B cell (primary cell): ENCODE results near the gene DRAXIN. TPM values are rescaled to one million over a fixed set of nuclear protein-coding genes. Genes with fewer than 3 reads are reported as not detected.

Experiments
- ATAC-seq: fragments of 200-7000 bp; cut with Tn5 transposase; one replicate; pipeline ENCODE4 v1.10.0; 2021; ENCODE audit warnings: low read depth, mild to moderate bottlenecking, moderate number of reproducible peaks, moderate library complexity
- CTCF ChIA-PET: fragments of 350-600 bp; sonication (Branson Sonifier 250); formaldehyde crosslinking; loops from one replicate; lab custom pipeline; 2021; ENCODE audit warnings: antibody characterized with exemption, inconsistent platforms; lab: Charles Lee
- POLR2A ChIA-PET: fragments of 350-600 bp; sonication (Branson Sonifier 250); formaldehyde crosslinking; loops from one replicate; lab custom pipeline; 2021; ENCODE audit warnings: antibody characterized with exemption; lab: Charles Lee
- DNase-seq: peaks from one replicate; pipeline ENCODE4 v3.0.0; 2013
- H2AFZ ChIP-seq: 2 replicates; pipeline ENCODE4 v1.6.1; 2012; ENCODE audit warnings: mild to moderate bottlenecking, low read depth, low read length; ENCODE audit not compliant: insufficient read depth, poor library complexity, severe bottlenecking
- H3K27ac ChIP-seq, 2 donors: 1 replicate in 1 of 2; 2 replicates in 1 of 2; pipeline ENCODE4 v1.5.1; 2012 to 2013; ENCODE audit warnings: low read length in 2 of 2, mild to moderate bottlenecking in 2 of 2, moderate library complexity in 1 of 2
- H3K27me3 ChIP-seq, 4 experiments: fragments of 200-600 bp in 1 of 4; sonication (generic) in 1 of 4; replicated peaks in 1 of 4; 1 replicate in 2 of 4; 2 replicates in 2 of 4; pipeline versions ENCODE4 v1.6.1 to v1.7.0; 2013 to 2016; ENCODE audit warnings: low read length in 3 of 4, mild to moderate bottlenecking in 2 of 4, mixed read lengths in 1 of 4, moderate library complexity in 1 of 4; ENCODE audit not compliant: insufficient read depth in 4 of 4, control insufficient read depth in 3 of 4; ENCODE audit errors: control extremely low read depth in 1 of 4
- H3K36me3 ChIP-seq, 2 experiments: replicated peaks in 1 of 2; 1 replicate in 1 of 2; 2 replicates in 1 of 2; pipeline versions ENCODE4 v1.6.1 to v1.7.1; 2013; ENCODE audit warnings: low read length in 1 of 2; ENCODE audit not compliant: insufficient read depth in 2 of 2, control insufficient read depth in 1 of 2; ENCODE audit errors: control extremely low read depth in 1 of 2, extremely low read depth in 1 of 2
- H3K4me1 ChIP-seq, 2 donors: fragments of 200-600 bp in 1 of 2; sonication (generic) in 1 of 2; 1 replicate in 1 of 2; 2 replicates in 1 of 2; pipeline versions ENCODE4 v1.5.1 to v1.6.1; 2013 to 2017; ENCODE audit warnings: low read length in 2 of 2; ENCODE audit not compliant: control insufficient read depth in 2 of 2, insufficient read depth in 2 of 2
- H3K4me2 ChIP-seq: replicated peaks from 2 replicates; pipeline ENCODE3; 2012; ENCODE audit warnings: mild to moderate bottlenecking, low read depth, low read length; ENCODE audit not compliant: poor library complexity, severe bottlenecking
- H3K4me3 ChIP-seq, 5 experiments: fragments of 200-600 bp in 1 of 5; sonication (generic) in 1 of 5; 1 replicate in 3 of 5; 2 replicates in 2 of 5; pipeline versions ENCODE4 v1.5.1 to v1.7.0; 2011 to 2016; ENCODE audit warnings: low read length in 4 of 5, mild to moderate bottlenecking in 4 of 5, low read depth in 2 of 5, control low read depth in 1 of 5, moderate library complexity in 1 of 5; ENCODE audit not compliant: insufficient read depth in 1 of 5; ENCODE audit errors: control extremely low read depth in 1 of 5, extremely low read depth in 1 of 5
- H3K79me2 ChIP-seq: fragments of 200-600 bp; sonication (generic); one replicate; pipeline ENCODE4 v1.6.0; 2016; ENCODE audit warnings: low read length; ENCODE audit not compliant: control insufficient read depth, insufficient read depth
- H3K9ac ChIP-seq: fragments of 200-600 bp; sonication (generic); 2 replicates; pipeline ENCODE4 v1.6.1; 2017; ENCODE audit warnings: mild to moderate bottlenecking, low read length, moderate library complexity
- H3K9me3 ChIP-seq, 3 donors: one replicate each; pipeline versions ENCODE4 v1.6.1 to v1.7.1; 2013; ENCODE audit warnings: low read length in 2 of 3; ENCODE audit not compliant: control insufficient read depth in 2 of 3, insufficient read depth in 1 of 3; ENCODE audit errors: control extremely low read depth in 1 of 3
- H4K20me1 ChIP-seq: 2 replicates; pipeline ENCODE4 v1.6.0; 2012; ENCODE audit warnings: mild to moderate bottlenecking, low read length; ENCODE audit not compliant: insufficient read depth, control insufficient read depth, poor library complexity, severe bottlenecking
- H3K27ac Mint-ChIP-seq: one replicate; pipeline ENCODE4 v1.8.0; 2021; ENCODE audit warnings: mixed read lengths
- H3K27me3 Mint-ChIP-seq: one replicate; pipeline ENCODE4 v1.8.0; 2021; ENCODE audit warnings: mixed read lengths
- H3K4me1 Mint-ChIP-seq: one replicate; pipeline ENCODE4 v1.8.0; 2021; ENCODE audit warnings: mixed read lengths
- H3K4me3 Mint-ChIP-seq: one replicate; pipeline ENCODE4 v1.8.0; 2021; ENCODE audit warnings: mixed read lengths
- H3K9me3 Mint-ChIP-seq: one replicate; pipeline ENCODE4 v1.8.0; 2022; ENCODE audit warnings: mixed read lengths; ENCODE audit not compliant: insufficient read depth
- EZH2 ChIP-seq: IDR thresholded peaks from 2 replicates; pipeline ENCODE4 v1.6.1; 2012; ENCODE audit warnings: borderline replicate concordance, low read depth, mild to moderate bottlenecking, moderate library complexity, low read length; ENCODE audit not compliant: insufficient read depth, poor library complexity, severe bottlenecking
- WGBS: methylation state at CpG from one replicate; pipeline ENCODE4 v1.1.5; 2013; ENCODE audit warnings: missing lambda C conversion rate; ENCODE audit not compliant: insufficient coverage; 5-methylcytosine and 5-hydroxymethylcytosine counted together
- intact Hi-C: fragments of 100-400 bp; cut with micrococcal nuclease; formaldehyde crosslinking; loops from one replicate; pipeline ENCODE4 v1.10.0; 2022
- polyA plus RNA-seq: library from polyadenylated mRNA; depleted of rRNA; stranded (reverse); fragments of >200 nt; gene quantifications from 2 replicates; pipeline ENCODE4 v1.2.3, GENCODE V29; 2012
- total RNA-seq, 2 donors: library from RNA; stranded (reverse); fragments of 120-200 nt in 1 of 2; gene quantifications; 1 replicate in 1 of 2; 2 replicates in 1 of 2; pipeline versions ENCODE4 v1.2.3 to v1.2.4, GENCODE V29; 2013 to 2022
- TF ChIP-seq, protein P1 (sequence below): fragments of 200-600 bp; IDR thresholded peaks from one replicate; pipeline ENCODE4 v1.8.0; 2022; ENCODE audit warnings: antibody characterized with exemption, mild to moderate bottlenecking

Gene DRAXIN
- total and polyA plus RNA-seq, 2 donors (not counting 1 experiment from before 2014, with no cell fraction given) = 0.21 to 0.30 TPM

DNA sequence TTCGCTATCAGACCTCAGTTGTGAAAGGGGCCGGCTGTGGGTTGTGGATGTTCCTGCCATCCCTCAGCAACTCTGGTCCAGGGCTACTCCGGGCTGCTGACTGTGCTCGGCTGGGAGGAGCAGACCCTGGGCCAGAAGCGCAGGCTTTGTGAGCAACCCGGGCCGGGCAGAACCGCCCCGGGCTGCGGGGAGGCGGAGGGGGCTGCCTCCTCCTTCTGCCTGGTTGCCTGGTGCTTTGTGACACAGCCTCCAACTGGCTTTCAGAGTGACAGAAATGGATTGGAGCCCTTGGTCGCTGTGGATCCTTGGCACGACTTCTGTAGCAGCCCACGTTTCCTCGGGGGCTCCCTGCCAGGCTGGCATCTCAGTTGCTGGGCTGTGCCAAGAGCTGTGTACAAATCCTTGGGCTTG lies 10.0 kb downstream of the DRAXIN start:
- CTCF ChIA-PET = interaction anchor here (0.6 kb wide), 1 partner anchor 76 kb away, joined by 3 read pairs; no protein-coding TSS in a partner anchor

DNA sequence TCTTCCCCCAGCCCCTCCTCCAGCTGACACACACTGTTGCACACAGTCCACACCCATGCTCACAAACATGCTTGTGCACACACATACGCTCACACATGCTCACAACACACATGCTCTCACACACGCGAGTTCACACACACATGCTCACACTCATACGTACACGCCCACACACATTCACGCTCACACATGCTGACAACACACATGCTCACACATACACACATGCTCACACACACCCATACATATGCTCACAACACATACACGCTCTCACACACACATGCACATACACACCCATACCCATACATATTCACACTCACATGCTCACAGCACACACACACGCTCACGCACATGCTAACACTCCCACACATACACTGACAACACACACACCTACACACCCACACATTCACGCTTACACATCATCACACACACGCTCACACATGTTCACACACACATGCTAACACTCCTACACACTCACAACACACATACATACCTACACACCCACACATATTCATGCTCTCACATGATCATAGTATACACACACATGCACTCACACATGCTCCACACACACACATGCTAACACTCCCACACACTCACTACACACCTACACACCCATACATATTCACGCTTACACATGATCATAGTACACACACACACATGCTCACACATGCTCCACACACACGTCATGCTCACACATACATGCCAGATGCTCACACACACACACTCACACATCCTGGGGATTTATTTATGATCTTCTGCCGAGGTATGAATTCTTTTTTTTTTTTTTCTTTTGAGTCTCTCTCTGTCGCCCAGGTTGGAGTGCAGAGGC lies 10.7 kb downstream of the DRAXIN start:
- H3K9me3 ChIP-seq = no peaks in the 10 kb centered on the region
- Mint-ChIP-seq H3K4me1 (no peaks in the 10 kb centered on the region), H3K4me3 (no peak overlapping the region), H3K27ac (no peak overlapping the region), H3K9me3 (no peaks in the 10 kb centered on the region), H3K27me3 (peaks cover 13% of the 10 kb centered on the region)
- WGBS = 91% methylated on average over 14 of the region's 15 CpGs
- H3K4me2 ChIP-seq = no peak overlapping the region
- peaks cover 0 to 20% (median 2%) of the 10 kb centered on the region in 4 experiments for H3K27me3 ChIP-seq
- TF ChIP-seq EZH2 = no peak
- TF ChIP-seq, protein P1, sequence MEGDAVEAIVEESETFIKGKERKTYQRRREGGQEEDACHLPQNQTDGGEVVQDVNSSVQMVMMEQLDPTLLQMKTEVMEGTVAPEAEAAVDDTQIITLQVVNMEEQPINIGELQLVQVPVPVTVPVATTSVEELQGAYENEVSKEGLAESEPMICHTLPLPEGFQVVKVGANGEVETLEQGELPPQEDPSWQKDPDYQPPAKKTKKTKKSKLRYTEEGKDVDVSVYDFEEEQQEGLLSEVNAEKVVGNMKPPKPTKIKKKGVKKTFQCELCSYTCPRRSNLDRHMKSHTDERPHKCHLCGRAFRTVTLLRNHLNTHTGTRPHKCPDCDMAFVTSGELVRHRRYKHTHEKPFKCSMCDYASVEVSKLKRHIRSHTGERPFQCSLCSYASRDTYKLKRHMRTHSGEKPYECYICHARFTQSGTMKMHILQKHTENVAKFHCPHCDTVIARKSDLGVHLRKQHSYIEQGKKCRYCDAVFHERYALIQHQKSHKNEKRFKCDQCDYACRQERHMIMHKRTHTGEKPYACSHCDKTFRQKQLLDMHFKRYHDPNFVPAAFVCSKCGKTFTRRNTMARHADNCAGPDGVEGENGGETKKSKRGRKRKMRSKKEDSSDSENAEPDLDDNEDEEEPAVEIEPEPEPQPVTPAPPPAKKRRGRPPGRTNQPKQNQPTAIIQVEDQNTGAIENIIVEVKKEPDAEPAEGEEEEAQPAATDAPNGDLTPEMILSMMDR = no peak
- ChIA-PET POLR2A (no interaction called here), CTCF (interaction anchor here (0.6 kb wide), 1 partner anchor 76 kb away, joined by 3 read pairs; no protein-coding TSS in a partner anchor)
- ATAC-seq (no peak), DNase-seq (no peak)
- no peak overlapping the region for H3K9ac ChIP-seq
- no peak overlapping the region for H3K27ac ChIP-seq
- H4K20me1 ChIP-seq = no peaks in the 10 kb centered on the region
- no peaks in the 10 kb centered on the region for H3K4me1 ChIP-seq
- no peak overlapping the region for H2AFZ ChIP-seq
- intact Hi-C loops = no loop called here
- no peak overlapping the region for H3K4me3 ChIP-seq
- H3K79me2 ChIP-seq = no peaks in the 10 kb centered on the region
- H3K36me3 ChIP-seq = no peaks in the 10 kb centered on the region

More for the DNA sequence above, 10.0 kb downstream of the DRAXIN start:
- intact Hi-C loops = no loop called here
- POLR2A ChIA-PET = no interaction called here
- no peaks in the 10 kb centered on the region for H3K9me3 Mint-ChIP-seq
- no peak for ATAC-seq
- H2AFZ ChIP-seq = no peak overlapping the region
- H3K9me3 ChIP-seq = no peaks in the 10 kb centered on the region
- no peak overlapping the region for H3K4me3 Mint-ChIP-seq
- no peak overlapping the region for H3K27ac ChIP-seq
- peaks cover 16% of the 10 kb centered on the region for H3K27me3 Mint-ChIP-seq
- no peaks in the 10 kb centered on the region for H4K20me1 ChIP-seq
- H3K4me2 ChIP-seq = no peak overlapping the region
- TF ChIP-seq EZH2 = no peak
- TF ChIP-seq, protein P1 = no peak
- no peak overlapping the region for H3K27ac Mint-ChIP-seq
- peaks cover 0 to 20% (median 2%) of the 10 kb centered on the region in 4 experiments for H3K27me3 ChIP-seq
- no peak overlapping the region for H3K4me3 ChIP-seq
- H3K36me3 ChIP-seq = no peaks in the 10 kb centered on the region
- 78% methylated on average over 14 of the region's 15 CpGs for WGBS
- H3K4me1 Mint-ChIP-seq = no peaks in the 10 kb centered on the region
- H3K4me1 ChIP-seq = no peaks in the 10 kb centered on the region
- no peak for DNase-seq
- no peak overlapping the region for H3K9ac ChIP-seq
- H3K79me2 ChIP-seq = no peaks in the 10 kb centered on the region
